A673 (cell line): Measurements from ENCODE around the gene ABR.

ENCODE experiments used
- EZH2 ChIP-seq: fragments of 200-600 bp; sonication (generic); IDR thresholded peaks from 2 replicates; pipeline ENCODE4 v1.6.1; 2017; ENCODE audit warnings: borderline replicate concordance, low read depth, mild to moderate bottlenecking, mixed read lengths, antibody characterized with exemption, low read length; ENCODE audit not compliant: poor library complexity, severe bottlenecking
- TF ChIP-seq, protein P1 (sequence below): fragments of 300-800, 200-600 bp; sonication (generic); conservative IDR thresholded peaks from 2 replicates; pipeline ENCODE4 v1.5.1; 2017; ENCODE audit warnings: low read depth, mild to moderate bottlenecking, antibody characterized with exemption, low read length, moderate library complexity, mixed read lengths

DNA sequence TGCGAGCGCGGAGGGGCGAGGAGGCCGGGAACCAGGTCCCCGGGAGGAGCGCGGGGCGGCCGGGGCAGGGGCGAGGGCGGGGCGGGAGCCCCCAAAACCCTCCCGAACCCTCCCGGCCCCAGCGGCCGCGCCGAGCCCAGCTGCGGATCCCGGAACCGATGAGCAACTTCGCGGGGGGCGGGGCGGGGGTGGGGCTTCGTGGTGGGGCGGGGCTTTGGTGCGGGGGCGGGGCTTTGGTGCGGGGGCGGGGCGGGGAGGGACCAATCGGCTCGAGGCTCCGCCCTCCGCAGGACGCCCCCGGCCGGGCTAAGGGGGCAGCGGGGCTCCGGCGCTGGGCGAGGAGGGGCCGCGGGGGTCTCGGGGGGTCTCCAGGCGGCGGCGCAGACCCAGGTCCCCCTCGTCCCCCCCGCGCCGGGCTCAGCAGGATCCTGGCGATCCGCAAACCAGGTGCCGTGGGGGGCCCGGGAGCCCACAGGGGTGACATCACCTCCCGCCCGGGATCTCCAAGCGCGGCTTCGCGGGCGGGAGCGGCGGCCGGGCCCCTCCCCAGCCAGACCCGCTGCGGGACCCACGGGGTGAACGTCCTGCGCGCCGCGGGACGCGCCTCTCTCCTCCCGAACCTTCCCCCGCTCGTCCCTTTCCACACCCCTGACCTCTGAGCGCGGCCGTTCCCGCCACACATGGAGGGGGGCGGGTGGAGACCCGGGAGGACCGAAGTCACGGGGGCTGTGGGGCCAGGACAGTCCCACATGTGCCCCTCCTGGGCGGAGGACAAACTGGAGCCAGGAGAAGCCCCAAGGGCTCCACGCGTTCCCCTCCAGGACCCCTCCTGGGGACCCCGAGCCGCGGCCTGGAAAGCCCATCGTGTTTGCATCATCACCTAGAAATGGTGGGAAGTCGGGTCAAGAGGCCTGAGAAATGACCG lies at the start of gene ABR:
- TF ChIP-seq, protein P1, sequence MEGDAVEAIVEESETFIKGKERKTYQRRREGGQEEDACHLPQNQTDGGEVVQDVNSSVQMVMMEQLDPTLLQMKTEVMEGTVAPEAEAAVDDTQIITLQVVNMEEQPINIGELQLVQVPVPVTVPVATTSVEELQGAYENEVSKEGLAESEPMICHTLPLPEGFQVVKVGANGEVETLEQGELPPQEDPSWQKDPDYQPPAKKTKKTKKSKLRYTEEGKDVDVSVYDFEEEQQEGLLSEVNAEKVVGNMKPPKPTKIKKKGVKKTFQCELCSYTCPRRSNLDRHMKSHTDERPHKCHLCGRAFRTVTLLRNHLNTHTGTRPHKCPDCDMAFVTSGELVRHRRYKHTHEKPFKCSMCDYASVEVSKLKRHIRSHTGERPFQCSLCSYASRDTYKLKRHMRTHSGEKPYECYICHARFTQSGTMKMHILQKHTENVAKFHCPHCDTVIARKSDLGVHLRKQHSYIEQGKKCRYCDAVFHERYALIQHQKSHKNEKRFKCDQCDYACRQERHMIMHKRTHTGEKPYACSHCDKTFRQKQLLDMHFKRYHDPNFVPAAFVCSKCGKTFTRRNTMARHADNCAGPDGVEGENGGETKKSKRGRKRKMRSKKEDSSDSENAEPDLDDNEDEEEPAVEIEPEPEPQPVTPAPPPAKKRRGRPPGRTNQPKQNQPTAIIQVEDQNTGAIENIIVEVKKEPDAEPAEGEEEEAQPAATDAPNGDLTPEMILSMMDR = no peak
- TF ChIP-seq EZH2 = no peak
